Endothelial cell of umbilical vein (primary cell): ENCODE data around the gene MED13. TPM values are rescaled to one million over a fixed set of nuclear protein-coding genes. Genes with fewer than 3 reads are reported as not detected.

ENCODE experiments used
- BruUV-seq: library from RNA; stranded (reverse); fragments of 400-500 nt; replicated peaks from 2 replicates; lab custom pipeline; 2021; lab: Mats Ljungman, UMichigan
- CTCF ChIA-PET: fragments of 300-600, 350-600 bp; sonication (Branson Sonifier 250); formaldehyde crosslinking; loops from one replicate; lab custom pipeline; 2021; ENCODE audit warnings: antibody characterized with exemption, inconsistent platforms; lab: Charles Lee
- POLR2A ChIA-PET: fragments of 300-600, 350-600 bp; sonication (Branson Sonifier 250); formaldehyde crosslinking; loops from one replicate; lab custom pipeline; 2021; ENCODE audit warnings: antibody characterized with exemption, inconsistent platforms; lab: Charles Lee
- DNase-seq: peaks from one replicate; pipeline ENCODE4 v3.0.0-alpha.2; 2011; ENCODE audit warnings: low read depth, low spot score
- FAIRE-seq: peaks from 2 replicates; lab custom pipeline; 2011; peaks lifted over from hg19 to GRCh38; lab: Jason Lieb, UNC
- H2AFZ ChIP-seq: 2 replicates; pipeline ENCODE4 v1.6.0; 2012; ENCODE audit warnings: low read depth, low read length, control low read depth, inconsistent platforms
- H3K27ac ChIP-seq: 2 replicates; pipeline ENCODE4 v1.5.1; 2011; ENCODE audit warnings: low read depth, mild to moderate bottlenecking, control low read depth, low read length, moderate library complexity; ENCODE audit not compliant: insufficient read depth
- H3K27me3 ChIP-seq, 2 experiments: 2 replicates each; pipeline versions ENCODE4 v1.6.0 to v1.6.1; 2011; ENCODE audit warnings: low read length in 2 of 2, mixed read lengths in 1 of 2; ENCODE audit not compliant: control insufficient read depth in 2 of 2, insufficient read depth in 2 of 2
- H3K36me3 ChIP-seq, 2 experiments: 2 replicates in 1 of 2; 3 replicates in 1 of 2; pipeline ENCODE4 v1.5.1; 2011; ENCODE audit warnings: low read length in 2 of 2, mild to moderate bottlenecking in 1 of 2, moderate library complexity in 1 of 2; ENCODE audit not compliant: control insufficient read depth in 2 of 2, insufficient read depth in 2 of 2; ENCODE audit errors: extremely low read depth in 1 of 2
- H3K4me1 ChIP-seq: 3 replicates; pipeline ENCODE4 v1.5.1; 2011; ENCODE audit warnings: mild to moderate bottlenecking, low read length; ENCODE audit not compliant: control insufficient read depth, insufficient read depth; ENCODE audit errors: extremely low read depth
- H3K4me2 ChIP-seq: 2 replicates; pipeline ENCODE4 v1.6.1; 2011; ENCODE audit warnings: low read length, control low read depth, mixed read lengths; ENCODE audit not compliant: insufficient read depth
- H3K4me3 ChIP-seq, 3 experiments: fragments of 200-600 bp in 1 of 3; sonication (generic), shearing (Covaris generic) in 1 of 3; replicated peaks in 1 of 3; 2 replicates each; pipeline ENCODE4 v1.5.1; 2011 to 2016; ENCODE audit warnings: control low read depth in 3 of 3, low read length in 3 of 3, mild to moderate bottlenecking in 2 of 3, inconsistent platforms in 1 of 3, low read depth in 1 of 3, moderate library complexity in 1 of 3; ENCODE audit not compliant: insufficient read depth in 1 of 3
- H3K79me2 ChIP-seq: 2 replicates; pipeline ENCODE4 v1.6.0; 2012; ENCODE audit warnings: low read length, inconsistent platforms; ENCODE audit not compliant: control insufficient read depth, insufficient read depth
- H3K9ac ChIP-seq: replicated peaks from 2 replicates; pipeline ENCODE3; 2011; ENCODE audit warnings: low read length, control low read depth; ENCODE audit not compliant: insufficient read depth; ENCODE audit errors: extremely low read depth
- H3K9me1 ChIP-seq: replicated peaks from 3 replicates; pipeline ENCODE4 v1.6.0; 2011; ENCODE audit warnings: mild to moderate bottlenecking, low read length; ENCODE audit not compliant: control insufficient read depth, insufficient read depth; ENCODE audit errors: extremely low read depth
- H3K9me3 ChIP-seq: replicated peaks from 2 replicates; pipeline ENCODE4 v1.5.1; 2012; ENCODE audit warnings: low read length, inconsistent platforms; ENCODE audit not compliant: control insufficient read depth, insufficient read depth
- H4K20me1 ChIP-seq: replicated peaks from 2 replicates; pipeline ENCODE3; 2011; ENCODE audit warnings: mild to moderate bottlenecking, low read length; ENCODE audit not compliant: control insufficient read depth, insufficient read depth; ENCODE audit errors: extremely low read depth
- EZH2 ChIP-seq: IDR thresholded peaks from 2 replicates; pipeline ENCODE4 v1.6.1; 2012; ENCODE audit warnings: borderline replicate concordance, low read depth, mild to moderate bottlenecking, moderate library complexity, low read length, inconsistent platforms; ENCODE audit not compliant: severe bottlenecking
- FOS ChIP-seq: IDR thresholded peaks from 2 replicates; pipeline ENCODE4 v1.6.1; 2011; ENCODE audit warnings: mild to moderate bottlenecking, low read length, moderate library complexity, borderline replicate concordance; ENCODE audit not compliant: insufficient read depth
- GATA2 ChIP-seq: IDR thresholded peaks from 2 replicates; pipeline ENCODE4 v1.7.0; 2011; ENCODE audit warnings: low read depth, mild to moderate bottlenecking, moderate library complexity, mixed read lengths, low read length; ENCODE audit not compliant: insufficient read length, insufficient read depth
- JUN ChIP-seq: IDR thresholded peaks from 2 replicates; pipeline ENCODE4 v1.6.1; 2011; ENCODE audit warnings: borderline replicate concordance, low read depth; ENCODE audit not compliant: insufficient read length, insufficient read depth
- MYC ChIP-seq: IDR thresholded peaks from one replicate; pipeline ENCODE4 v1.6.1; 2011; ENCODE audit warnings: mild to moderate bottlenecking, low read depth, low read length
- POLR2A ChIP-seq: IDR thresholded peaks from 2 replicates; pipeline ENCODE4 v1.6.1; 2012; ENCODE audit warnings: low read depth, mild to moderate bottlenecking, control low read depth, low read length
- POLR2AphosphoS5 ChIP-seq: IDR thresholded peaks from 2 replicates; pipeline ENCODE4 v1.6.1; 2012; ENCODE audit warnings: low read depth, mild to moderate bottlenecking, control low read depth, low read length, moderate library complexity; ENCODE audit not compliant: insufficient read depth
- dilution Hi-C: fragments of 300-500 bp; cut with MboI; formaldehyde crosslinking; loops from one replicate; pipeline ENCODE4 v1.15.0; 2019; ENCODE audit warnings: low sequenced_read_pairs; ENCODE audit not compliant: extremely low pct_ligation_motif_present
- intact Hi-C: fragments of 100-400 bp; cut with micrococcal nuclease; formaldehyde crosslinking; loops from one replicate; pipeline ENCODE4 v1.10.0; 2022
- polyA plus RNA-seq, 4 experiments: library from polyadenylated mRNA; depleted of rRNA in 3 of 4; stranded (reverse) in 3 of 4; unstranded in 1 of 4; fragments of >200 nt; gene quantifications; 2 replicates each; pipeline versions ENCODE4 v1.2.1 to v1.2.3, GENCODE V29; 2011 to 2012; ENCODE audit warnings: missing spikeins in 1 of 4
- total RNA-seq: library from RNA; stranded (reverse); gene quantifications from 2 replicates; pipeline ENCODE4 v1.2.3, GENCODE V29; 2021
- TF ChIP-seq, protein P1 (sequence below): IDR thresholded peaks from 2 replicates; pipeline ENCODE4 v1.6.1; 2011; ENCODE audit not compliant: insufficient read depth, insufficient read length
- TF ChIP-seq, protein P2 (sequence below), 2 donors: IDR thresholded peaks; 1 replicate in 1 of 2; 2 replicates in 1 of 2; pipeline ENCODE4 v1.5.1; 2011; ENCODE audit warnings: low read length in 2 of 2, mild to moderate bottlenecking in 2 of 2, moderate library complexity in 2 of 2, control low read depth in 1 of 2, inconsistent platforms in 1 of 2, low read depth in 1 of 2; ENCODE audit not compliant: insufficient read depth in 1 of 2; ENCODE audit errors: extremely low read depth in 1 of 2

Gene MED13
- total and polyA plus RNA-seq, 2 donors (not counting 3 experiments of a cell fraction or from before 2014, with no cell fraction given) = 11.6 to 49.6 TPM

DNA sequence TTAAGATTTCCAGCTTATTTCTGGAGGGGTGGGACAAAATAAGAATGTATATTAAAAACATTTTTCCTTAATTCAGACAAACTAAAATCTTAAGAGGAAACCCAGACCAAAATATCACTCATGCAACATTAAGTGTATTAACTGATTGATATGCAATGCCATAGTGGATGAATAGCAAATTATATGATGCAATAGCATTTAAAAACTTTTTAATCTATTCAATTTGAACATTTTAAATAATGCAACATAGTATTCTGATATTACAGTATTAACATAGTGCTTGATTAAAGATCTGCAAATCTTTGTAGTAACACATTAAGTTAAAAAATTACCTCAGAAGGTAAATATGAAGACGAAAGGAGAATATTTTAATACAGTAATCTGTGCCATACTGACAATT lies 122.0 kb downstream of the MED13 start:
- H3K4me3 ChIP-seq = no peak overlapping the region
- BruUV-seq = no TSS peak
- CTCF ChIA-PET = interaction anchor here (0.8 to 2.3 kb wide), 3 partner anchors 10 to 38 kb away, joined by 3 to 5 read pairs (median 4); no protein-coding TSS in a partner anchor
- no peak for DNase-seq
- H2AFZ ChIP-seq = no peak overlapping the region
- H3K36me3 ChIP-seq = peaks cover 9 to 11% of the 10 kb centered on the region in 2 experiments
- H3K9me3 ChIP-seq = no peaks in the 10 kb centered on the region
- FAIRE-seq = no peak
- no peaks in the 10 kb centered on the region for H4K20me1 ChIP-seq
- no peaks in the 10 kb centered on the region for H3K9me1 ChIP-seq
- H3K27me3 ChIP-seq = no peaks in the 10 kb centered on the region
- H3K4me2 ChIP-seq = no peak overlapping the region
- POLR2A ChIA-PET = no interaction called here
- no peaks in the 10 kb centered on the region for H3K4me1 ChIP-seq
- TF ChIP-seq GATA2 (no peak), EZH2 (no peak)
- TF ChIP-seq, protein P1, sequence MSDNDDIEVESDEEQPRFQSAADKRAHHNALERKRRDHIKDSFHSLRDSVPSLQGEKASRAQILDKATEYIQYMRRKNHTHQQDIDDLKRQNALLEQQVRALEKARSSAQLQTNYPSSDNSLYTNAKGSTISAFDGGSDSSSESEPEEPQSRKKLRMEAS = no peak
- no peak overlapping the region for H3K9ac ChIP-seq
- H3K27ac ChIP-seq = no peak overlapping the region
- intact Hi-C loops (no loop called here), dilution Hi-C loops (no loop called here)
- no peaks in the 10 kb centered on the region for H3K79me2 ChIP-seq

DNA sequence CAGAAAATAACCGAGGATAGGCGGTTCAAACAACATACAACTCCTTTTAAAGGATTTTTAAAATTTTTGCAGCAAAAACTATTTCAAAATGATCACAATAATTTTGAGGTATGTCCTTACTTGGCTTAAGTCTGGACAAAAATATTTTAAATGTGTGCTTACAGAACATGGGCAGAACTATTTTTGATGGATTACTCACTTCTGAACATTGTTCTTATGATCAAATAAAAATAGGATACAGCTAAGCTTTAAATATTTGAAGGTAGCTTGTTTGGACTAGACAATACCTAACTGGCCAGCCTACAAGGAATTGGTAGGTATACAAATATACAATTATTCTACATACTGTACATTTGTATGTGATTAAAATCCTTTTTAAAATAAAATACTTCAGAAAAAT lies 123.0 kb downstream of the MED13 start:
- intact Hi-C loops = no loop called here
- Histone ChIP-seq H3K9me3 (no peaks in the 10 kb centered on the region), H4K20me1 (no peaks in the 10 kb centered on the region), H3K4me2 (no peak overlapping the region), H3K27ac (no peak overlapping the region), H3K27me3 (no peaks in the 10 kb centered on the region), H3K4me3 (no peak overlapping the region), H3K79me2 (no peaks in the 10 kb centered on the region), H3K4me1 (no peaks in the 10 kb centered on the region), H3K9me1 (no peaks in the 10 kb centered on the region), H3K9ac (no peak overlapping the region), H2AFZ (no peak overlapping the region), H3K36me3 (peaks cover 6 to 8% of the 10 kb centered on the region in 2 experiments)
- POLR2A ChIA-PET = no interaction called here
- BruUV-seq = no TSS peak
- DNase-seq (no peak), FAIRE-seq (no peak)
- TF ChIP-seq POLR2A (no peak), FOS (no peak), EZH2 (no peak), JUN (no peak), GATA2 (no peak), POLR2AphosphoS5 (no peak), MYC (no peak)
- TF ChIP-seq, protein P2, sequence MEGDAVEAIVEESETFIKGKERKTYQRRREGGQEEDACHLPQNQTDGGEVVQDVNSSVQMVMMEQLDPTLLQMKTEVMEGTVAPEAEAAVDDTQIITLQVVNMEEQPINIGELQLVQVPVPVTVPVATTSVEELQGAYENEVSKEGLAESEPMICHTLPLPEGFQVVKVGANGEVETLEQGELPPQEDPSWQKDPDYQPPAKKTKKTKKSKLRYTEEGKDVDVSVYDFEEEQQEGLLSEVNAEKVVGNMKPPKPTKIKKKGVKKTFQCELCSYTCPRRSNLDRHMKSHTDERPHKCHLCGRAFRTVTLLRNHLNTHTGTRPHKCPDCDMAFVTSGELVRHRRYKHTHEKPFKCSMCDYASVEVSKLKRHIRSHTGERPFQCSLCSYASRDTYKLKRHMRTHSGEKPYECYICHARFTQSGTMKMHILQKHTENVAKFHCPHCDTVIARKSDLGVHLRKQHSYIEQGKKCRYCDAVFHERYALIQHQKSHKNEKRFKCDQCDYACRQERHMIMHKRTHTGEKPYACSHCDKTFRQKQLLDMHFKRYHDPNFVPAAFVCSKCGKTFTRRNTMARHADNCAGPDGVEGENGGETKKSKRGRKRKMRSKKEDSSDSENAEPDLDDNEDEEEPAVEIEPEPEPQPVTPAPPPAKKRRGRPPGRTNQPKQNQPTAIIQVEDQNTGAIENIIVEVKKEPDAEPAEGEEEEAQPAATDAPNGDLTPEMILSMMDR (IDR thresholded peaks at IDR 0.05; ENCODE audit: extremely low read depth in 1 of 2, insufficient read depth in 1 of 2, low read depth in 1 of 2, low read length in 2 of 2) = no peak
- TF ChIP-seq, protein P1 = no peak
- dilution Hi-C loops = no loop called here
- CTCF ChIA-PET = interaction anchor here (0.5 to 2.3 kb wide), 3 partner anchors 9 to 29 kb away, joined by 3 to 5 read pairs (median 4); no protein-coding TSS in a partner anchor
